GM19467 (cell line): ENCODE measurements around the gene AK8.

ENCODE experiments used
- ATAC-seq: cut with Tn5 transposase; IDR thresholded peaks from one replicate; pipeline ENCODE4 v1.9.1; 2021; ENCODE audit warnings: mild to moderate bottlenecking, moderate library complexity; ENCODE audit not compliant: unreplicated experiment

AK8 gene

DNA sequence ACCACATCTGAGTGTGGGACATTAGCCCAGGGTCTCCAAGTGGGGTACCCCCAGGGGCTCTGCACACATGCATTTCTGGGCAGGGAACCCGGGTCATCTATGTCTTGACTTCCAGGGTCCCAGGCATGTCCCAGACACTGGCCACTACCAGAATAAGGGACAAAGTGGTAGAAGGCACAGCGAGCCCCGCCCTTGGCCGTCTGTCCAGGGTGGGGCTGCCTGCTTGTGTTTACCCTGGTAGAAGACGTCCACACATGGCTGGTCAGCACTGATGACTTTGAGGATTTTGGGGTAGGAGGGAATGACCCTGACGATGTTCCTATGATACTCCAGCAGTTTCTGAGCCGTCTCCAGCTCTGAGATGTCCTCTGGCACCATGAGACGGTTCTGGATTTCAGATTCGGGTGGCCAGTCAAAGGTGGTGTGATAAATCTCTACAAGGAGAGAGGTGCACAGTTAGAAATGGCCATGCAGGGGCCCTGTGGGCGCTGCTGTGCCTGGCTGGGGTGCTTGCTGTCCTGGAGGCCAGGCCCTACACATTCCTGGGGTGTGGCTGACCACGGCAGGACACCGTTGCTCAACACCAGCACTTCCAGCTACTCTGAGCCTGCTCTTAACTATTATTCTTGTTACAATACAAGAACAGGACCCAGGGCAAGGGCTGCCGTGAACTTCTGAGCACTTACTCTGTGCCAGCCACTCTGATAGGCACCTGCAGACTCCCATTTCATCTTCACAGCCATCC is 51.3 kb downstream of the AK8 start:
- no peak for ATAC-seq

DNA sequence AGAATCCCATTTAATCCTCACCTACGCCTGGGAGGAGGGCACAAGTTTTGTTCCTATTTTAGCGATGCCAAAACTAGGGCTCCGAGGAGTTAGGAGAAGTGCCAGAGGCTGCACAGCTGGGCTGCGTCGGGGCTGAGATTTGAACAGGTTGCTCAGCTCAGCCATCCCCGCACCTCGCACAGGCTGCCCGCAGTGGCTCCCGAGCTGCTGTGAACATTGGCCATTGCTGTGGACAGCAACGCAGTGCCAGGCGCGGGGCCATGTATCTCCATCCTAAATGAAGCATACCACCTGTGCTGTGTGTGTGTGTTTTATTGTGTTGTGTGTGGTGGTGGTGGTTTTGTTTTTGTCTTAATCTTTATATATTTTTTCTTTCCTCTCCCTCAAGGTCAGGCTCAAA is 52.0 kb downstream of the AK8 start:
- ATAC-seq = no peak

DNA sequence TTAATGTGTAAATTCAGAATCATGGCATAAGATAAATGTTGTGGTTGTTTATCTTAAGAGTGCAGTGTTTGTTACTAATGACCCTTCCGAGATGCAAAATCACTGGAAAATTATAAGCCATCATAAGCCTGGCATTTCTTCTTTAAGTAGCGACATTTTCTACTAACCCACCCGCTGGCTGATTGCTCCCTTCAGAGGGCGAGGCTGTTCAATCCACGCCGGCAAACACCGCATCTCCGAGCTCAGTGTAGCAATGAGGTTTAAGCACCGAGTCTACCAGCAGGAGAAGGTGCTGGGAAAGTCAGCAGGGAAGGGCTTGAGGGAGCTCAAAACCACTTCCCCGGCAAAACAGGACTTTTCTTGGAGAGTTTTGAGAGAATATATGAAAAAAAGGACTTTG is 52.7 kb downstream of the AK8 start:
- ATAC-seq = no peak

DNA sequence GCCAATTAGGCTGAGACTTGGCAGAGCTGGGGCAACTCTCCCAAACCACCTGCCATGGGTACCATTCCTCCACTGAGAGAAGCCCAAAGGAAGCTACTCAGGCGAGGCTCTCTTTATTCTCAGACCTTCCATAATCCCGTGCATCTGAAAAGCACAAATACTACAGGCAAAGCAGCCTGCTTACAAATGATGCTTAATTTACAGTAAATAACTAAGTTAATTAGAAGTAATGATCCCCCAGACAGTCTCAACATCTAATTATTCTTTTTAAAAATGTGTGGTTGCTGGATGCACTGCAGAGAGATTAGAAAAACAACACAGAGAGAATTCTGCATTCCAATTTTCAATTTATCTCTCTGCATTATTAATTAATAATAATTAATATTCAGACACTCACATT is 53.1 kb downstream of the AK8 start:
- no peak for ATAC-seq

DNA sequence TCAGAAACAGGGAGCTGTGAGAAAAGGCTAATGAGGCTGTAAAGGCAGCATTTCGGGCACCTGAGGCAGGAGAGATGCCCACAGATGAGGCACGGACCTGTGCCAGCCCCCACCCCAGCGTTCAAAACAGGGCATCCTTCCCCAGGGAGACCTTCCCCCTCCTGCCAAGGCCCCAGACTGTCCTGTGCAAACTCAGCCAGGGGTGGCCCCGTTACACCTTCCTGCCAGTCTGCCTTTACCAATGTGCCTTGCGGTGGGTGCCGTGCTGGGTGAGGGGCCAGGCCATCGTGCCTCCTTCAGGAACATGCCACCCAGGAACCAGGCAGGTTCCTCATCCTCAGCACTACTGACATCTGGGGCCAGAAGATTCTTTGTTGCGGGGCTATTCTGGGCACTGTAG is 53.9 kb downstream of the AK8 start:
- no peak for ATAC-seq

DNA sequence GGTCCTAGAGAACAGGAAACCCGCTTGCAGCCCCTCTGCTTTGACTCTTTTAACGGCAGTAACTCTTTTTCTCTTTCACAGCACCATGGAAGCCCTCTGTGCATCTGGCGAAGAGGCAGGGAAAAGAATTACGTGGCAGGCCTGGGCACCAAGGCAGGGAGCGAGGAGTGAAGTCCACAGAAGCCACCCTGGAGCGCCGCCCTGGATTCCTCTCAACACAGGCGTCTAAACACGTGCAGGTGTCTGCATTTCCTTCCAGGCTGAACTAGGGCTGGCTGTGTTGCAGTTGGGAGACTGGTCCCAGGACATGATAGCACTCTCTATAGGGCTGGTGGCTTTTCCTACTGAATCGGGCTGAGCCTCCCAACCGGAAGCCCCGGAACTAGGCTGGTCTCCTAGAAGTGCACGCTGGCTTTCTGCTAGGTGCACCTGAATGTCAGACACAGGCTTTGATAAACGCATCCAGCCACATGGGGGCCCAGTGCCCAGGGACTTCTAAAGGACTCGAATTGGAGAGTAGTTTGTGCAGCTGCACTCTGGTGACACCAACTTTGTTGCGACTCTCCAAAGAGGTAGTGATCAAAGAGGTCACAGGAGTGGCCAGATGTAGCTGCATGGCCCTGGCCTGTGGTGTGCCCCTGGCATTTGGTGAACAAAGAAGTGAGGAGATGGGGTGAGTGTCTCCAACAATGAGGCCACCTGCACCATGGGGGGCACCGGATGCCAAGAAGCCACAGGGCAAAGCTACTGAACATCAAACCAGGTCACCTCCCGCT is 54.5 kb downstream of the AK8 start:
- no peak for ATAC-seq

DNA sequence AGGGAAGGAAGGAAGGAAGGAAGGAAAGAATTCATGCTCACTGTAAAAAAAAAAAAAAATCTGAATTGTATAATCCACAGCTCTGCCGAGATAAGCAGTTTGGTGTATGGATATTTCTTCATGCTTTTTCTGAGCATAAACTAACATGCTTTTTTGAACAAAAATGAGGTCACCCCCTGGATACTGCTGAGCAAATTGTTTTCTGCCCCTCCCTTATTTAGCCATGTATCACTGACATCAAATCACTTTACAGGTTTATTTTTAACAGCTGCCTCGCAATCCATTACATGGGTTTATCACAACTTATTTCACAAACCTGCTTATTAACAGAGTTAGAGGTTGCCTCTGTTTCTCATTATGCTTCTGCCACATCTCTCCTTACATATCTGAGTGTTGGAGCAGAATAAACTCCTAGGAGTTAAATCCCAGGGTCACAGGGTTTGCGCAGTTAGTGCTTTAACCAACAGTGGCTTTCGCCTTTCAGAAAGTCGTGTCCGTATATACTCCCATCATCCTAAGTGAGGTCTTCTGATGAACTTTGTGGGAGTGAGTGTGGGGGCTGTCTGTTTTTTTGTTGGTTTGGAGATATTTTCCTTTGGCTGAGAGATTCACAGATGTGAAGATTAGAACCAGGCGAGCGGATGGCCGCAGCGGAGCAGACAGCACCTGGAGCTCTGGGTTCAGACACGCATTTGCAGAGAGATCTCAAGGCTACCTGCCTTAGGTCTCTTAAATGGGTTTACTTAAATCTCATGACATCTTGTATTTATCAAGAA is 57.7 kb downstream of the AK8 start:
- ATAC-seq = no peak

DNA sequence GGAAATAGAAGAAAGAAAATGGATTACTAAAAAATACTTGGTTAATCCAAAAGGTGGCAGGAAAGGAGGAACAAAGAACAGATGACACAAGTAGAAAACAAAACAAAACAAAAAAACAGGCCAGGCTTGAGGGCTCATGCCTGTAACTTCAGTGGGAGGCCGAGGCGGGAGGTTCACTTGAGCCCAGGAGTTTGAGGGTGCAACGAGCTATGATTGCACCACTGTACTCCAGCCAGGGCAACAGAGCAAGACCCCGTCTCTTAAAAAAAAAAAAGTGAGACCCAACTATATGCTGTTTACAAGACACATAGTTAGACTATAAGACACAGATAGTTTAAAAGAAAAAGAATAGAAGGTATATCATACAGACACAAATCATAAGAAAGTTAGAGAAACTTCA is 59.5 kb downstream of the AK8 start:
- ATAC-seq = no peak

DNA sequence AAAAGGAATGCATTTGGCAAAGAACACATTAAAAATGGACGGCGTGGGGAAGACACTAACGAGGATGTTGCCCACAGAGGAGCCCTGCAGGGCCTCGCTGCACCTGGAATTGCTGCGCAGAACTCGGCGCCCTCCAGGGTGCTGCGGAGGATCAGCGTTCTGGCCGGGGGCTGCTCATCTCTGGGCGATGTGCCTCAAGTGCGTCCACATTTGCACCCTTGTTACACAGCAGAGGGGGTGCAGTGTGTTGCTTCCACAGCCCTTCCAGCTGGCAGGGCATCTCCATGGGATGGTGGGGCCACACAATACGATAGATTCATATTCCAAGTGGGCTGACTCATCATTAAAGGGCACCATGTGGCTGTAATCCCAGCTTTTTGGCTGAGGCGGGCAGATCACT is 63.1 kb downstream of the AK8 start:
- no peak for ATAC-seq

DNA sequence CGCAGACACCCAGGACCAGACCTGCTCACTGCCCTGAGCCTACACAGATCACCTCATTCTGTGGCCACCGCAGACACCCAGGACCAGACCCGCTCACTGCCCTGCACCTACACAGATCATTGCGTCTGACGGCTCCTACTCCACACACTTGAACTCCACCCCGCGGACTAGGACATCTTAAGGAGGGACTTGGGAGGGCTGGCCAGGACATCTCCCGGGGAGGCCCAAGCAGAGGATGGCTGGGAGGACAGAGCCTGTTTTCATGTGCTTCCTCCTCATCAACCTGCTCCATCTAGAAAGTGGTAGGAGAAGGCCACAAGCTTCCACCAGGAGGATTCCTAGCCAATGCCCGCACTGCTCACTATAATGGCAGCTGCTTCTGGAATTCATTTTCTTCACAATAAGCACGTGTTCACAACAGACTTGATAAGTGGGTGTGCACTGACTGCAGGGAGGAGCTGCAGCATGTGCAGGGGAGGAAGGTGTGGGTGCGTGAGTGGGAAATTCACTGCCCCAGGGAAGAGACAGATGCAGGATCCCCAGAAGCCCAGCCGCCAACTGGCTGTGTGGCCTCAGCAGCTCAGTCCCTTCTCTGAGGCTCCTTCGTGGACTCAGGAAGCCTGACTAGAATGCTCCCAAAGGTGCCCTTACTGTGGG is 64.8 kb downstream of the AK8 start:
- ATAC-seq = no peak

DNA sequence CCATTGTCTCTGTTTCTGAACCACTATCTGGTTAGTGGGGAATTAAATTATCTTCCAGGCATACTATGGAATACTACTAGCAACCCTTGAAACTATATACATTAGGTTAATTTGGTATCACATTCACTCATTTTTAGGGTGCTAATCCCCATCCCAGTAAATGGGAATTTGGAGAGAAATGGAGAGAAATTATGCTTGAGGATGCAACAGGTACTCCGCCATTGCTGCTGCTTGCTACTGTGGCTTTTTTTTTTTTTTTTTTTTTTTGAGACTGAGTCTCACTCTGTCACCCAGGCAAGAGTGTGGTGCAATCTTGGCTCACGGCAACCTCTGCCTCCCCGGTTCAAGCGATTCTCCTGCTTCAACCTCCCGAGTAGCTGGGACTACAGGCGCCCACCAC is 66.1 kb downstream of the AK8 start:
- no peak for ATAC-seq

DNA sequence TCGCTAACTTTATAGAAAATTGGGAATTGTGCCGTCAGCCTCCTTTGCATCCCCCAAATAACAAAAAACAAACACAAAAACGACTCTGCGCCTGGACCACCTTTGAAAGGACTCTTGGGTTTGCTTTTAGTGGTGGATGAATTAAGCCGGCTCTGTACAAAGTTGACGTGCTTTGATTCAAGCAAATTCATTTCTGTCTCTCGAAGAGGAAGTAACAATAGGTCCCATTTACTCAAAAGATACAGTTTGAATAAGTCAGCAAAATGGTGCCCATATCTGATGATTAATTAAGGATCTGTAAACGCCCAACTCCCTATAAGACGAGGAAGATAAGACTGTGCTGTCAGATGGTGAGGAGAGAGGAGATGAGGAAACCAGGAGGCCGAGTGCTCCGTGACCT is 67.8 kb downstream of the AK8 start:
- ATAC-seq = no peak

DNA sequence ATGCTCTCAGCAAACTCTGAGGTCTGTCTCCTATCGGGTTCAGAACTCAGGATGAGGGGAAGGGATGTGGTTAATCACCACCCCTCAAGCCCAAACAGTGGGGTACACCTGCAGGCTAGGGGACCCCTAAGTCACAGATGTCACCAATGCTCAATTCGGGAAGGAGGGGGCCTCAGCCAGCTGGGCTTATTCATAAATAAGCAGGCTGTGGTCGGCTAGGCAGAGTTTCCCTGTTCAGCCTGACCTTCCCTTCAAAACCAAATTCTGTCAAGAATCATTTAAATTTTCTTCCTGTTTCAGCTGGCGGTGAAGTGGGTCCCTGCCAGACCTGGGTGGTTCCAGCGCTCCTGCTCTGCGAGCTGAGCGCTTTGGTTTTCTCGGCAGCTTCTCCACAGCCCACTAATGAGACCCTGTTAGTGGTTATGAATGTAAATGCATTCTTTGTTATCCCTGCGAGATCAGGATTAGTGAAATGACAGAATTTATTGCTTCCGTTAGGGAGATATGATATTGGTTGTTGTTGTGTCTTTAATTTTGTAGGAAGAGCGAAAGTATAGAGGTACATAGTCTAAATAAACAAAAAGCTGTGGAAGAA is 68.3 kb downstream of the AK8 start:
- ATAC-seq = no peak

DNA sequence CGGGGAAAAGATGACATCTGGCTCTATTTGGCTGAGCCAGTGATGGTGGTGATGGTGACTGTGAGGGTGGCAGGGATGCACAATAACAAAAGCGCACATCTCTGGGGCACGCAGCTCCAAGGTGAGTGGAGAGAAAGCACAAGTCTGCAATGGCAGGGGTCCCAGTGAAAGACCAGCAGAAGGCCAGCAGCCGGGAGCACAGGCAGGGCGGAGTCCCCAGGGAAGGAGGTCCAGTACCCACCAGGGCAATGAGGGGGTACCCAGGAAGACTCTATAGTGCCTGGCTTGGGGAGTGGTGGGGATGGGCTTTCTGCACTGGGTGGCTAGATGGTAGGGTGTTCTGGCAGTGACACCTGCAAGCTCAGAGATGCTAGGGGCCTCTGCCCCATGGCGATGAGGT is 69.4 kb downstream of the AK8 start:
- ATAC-seq = no peak

DNA sequence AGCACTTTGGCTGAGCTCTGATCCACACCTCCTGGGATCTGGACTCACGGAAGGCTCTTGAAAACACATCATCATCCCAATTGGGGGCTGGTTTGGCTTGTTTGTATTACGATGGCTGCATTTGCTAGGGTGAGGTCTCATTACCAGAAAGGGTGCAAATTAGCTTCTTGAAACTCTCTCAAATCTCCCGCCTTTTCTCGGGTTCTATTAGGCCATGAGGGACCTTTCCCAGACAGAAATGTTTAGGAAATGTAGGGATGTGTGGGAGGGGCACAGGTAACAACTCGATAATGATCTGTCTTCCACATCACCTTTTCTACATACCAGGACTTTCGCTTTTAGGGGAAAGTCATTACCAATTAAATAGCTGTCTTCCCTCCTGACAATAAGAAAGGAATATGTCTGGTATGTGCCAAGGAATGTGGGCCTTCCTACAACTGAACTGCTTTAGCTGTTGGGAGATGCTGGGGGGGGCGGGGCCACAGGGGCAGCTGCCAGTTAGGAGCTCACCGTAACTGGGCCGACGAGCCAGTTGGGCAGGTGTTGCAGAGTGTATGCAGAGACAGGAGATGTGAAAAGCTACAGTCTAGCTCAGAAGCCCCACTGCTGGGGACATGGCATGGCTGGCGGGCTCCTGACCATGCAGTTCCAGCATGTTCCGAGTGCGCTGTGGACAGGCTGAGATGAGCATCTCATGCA is 71.2 kb downstream of the AK8 start:
- ATAC-seq = no peak

DNA sequence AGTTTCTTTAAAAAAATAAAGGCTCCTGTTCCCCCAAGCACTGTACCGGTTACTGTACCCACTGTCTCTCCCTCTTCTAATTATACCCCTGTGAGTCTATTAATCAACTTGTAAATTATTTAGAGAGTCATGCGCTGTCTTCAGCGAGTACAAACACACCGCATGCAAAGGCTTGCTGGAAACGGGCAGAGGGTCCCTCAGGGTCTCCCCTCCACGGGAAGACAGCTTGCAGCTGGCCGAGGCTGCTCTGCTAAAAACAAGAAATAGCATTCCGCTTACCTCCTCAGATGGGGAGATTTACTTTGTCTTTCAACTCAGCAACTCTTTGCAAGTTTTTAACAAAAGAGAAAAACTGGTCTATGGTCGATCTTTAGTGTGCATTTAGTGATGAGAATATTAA is 71.8 kb downstream of the AK8 start:
- ATAC-seq = no peak

DNA sequence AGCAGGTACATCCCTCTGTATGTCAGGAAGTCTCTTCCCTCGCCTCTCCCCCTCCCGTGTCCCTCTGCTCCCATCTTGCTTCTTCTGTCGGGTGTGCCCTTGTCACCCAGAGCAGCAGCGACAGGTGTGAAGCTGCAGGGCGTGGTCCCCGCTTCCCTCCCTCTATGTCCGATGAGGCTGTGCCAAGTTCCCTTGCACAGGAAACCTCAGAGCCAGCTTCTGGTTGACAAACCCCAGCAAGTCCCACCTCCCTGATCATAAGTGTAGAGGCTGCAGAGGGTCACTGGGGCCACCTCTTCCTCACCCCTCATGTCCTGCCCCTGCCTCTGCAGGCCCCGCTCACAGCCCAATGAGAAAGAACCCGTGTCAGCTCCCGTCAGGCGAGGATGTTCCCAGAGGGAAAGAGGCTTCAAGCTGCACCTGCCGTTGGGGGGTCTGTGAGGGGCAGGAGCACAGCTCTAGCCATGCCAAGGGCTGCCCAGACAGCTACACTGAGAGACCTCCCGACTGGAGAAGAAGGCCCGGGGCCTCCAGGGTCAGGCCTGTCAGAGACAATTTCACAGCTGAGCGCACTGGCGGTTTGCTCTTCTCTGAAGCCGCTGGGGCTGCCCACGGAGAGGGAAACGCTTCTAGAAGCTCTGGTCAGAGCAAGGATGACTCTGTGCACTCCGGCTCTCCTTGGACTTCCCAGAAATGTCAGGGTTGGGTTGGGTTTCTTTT is 73.3 kb downstream of the AK8 start:
- ATAC-seq = no peak

DNA sequence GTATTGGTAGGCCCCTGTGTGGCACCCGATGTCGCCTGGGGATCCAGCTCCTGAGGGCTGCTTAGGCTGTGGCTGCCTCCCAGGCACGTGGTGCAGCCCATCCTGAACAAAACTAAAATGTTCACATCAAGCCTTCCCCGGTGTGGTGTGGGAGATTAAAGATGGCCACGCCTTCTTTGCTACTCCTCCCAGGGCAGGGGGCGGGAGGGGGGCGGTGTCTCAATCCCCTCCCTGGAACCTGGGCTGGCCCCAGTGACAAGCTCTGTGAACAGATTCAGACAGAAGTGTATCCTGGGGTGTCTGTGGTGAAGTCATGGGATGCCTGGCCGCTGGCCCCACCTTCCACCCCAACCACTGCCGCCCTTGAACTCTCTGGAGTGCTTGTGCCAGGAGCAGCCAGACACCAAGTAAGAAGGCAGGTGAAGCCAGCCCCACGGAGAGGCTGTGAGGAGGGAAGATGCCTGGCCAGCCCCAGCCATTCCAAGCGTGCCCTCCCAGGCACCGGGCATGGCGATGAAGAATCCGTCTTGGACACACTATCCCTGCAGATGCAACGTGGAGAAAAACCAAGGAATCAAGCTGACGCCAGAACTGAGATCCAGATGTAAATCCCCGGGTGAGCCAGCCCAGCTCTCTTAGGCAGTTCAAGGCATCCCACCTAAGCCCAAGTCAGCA is 75.8 kb downstream of the AK8 start:
- no peak for ATAC-seq

DNA sequence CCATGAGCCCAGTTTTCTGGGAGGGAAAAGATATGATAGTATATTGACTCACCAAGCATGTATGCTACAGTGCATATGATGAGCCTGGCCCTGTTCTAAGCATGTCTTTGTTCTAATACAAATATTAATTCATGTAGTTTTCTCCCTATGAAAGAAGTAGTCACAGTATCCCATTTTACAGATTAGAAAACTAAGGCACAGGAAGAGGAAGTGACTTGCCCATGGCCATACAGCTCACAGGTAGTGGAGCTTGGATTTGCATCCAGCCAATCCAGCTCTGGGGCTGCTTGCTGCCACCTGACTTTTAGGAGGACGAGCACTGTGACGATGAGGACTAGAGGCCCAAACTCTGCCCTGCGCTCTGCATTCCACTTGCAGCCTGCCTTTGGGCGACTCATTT is 76.4 kb downstream of the AK8 start:
- no peak for ATAC-seq
